Measurements from ENCODE around the gene SLC39A9. TPM values are rescaled to one million over a fixed set of nuclear protein-coding genes. Genes with fewer than 3 reads are reported as not detected.

SLC39A9 gene
- total RNA-seq, 2 experiments from 2014 or later = 86.5 to 91.7 TPM

GRCh38 chr14:69428289-69428998, 30.0 kb downstream of the SLC39A9 start:
- no peak overlapping the region for H3K4me3 ChIP-seq (ENCODE audit: low read depth, low read length, poor library complexity, severe bottlenecking)
- no peak overlapping the region for H3K4me2 ChIP-seq (ENCODE audit: low read length)
- intact Hi-C loops (cut with micrococcal nuclease; ENCODE audit: unreplicated experiment) = no loop called here
- peaks cover 6% of the 10 kb centered on the region; the same call in 1 of the 2 replicates for H3K9me3 ChIP-seq (ENCODE audit: low read length)
- no TSS peak for BruUV-seq (replicated peaks)
- 0 out of 2 replicates have a peak, but pooled peaks cover 6% of the 10 kb centered on the region for H3K79me2 ChIP-seq (ENCODE audit: insufficient read depth, low read depth, low read length)
- ChIA-PET CTCF (ENCODE audit: unreplicated experiment) (no interaction called here), POLR2A (interaction anchor here (0.6 kb wide), 1 partner anchor 15 kb away, joined by 3 read pairs; no protein-coding TSS in a partner anchor)
- no peaks in the 10 kb centered on the region for H3K4me1 ChIP-seq (ENCODE audit: insufficient read depth, low read length, poor library complexity, severe bottlenecking)
- no peak overlapping the region for H3K27ac ChIP-seq (ENCODE audit: low read depth, low read length, poor library complexity, severe bottlenecking)
- no peak overlapping the region for H2AFZ ChIP-seq (ENCODE audit: low read length)
- no peaks in the 10 kb centered on the region for H4K20me1 ChIP-seq (ENCODE audit: insufficient read depth, low read length)
- no peak for TF ChIP-seq EZH2phosphoT487 (IDR thresholded peaks at IDR 0.05; ENCODE audit: borderline replicate concordance, low read depth, low read length)
- TF ChIP-seq CTCF (conservative IDR thresholded peaks at IDR 0.05; ENCODE audit: low read length) = no peak
- no peaks in the 10 kb centered on the region for H3K9me2 ChIP-seq (ENCODE audit: insufficient read depth, low read length)
- peaks cover 58% of the 10 kb centered on the region for H3K36me3 ChIP-seq (ENCODE audit: insufficient read depth, low read length)
- DNase-seq (ENCODE audit: low spot score) = no peak

GRCh38 chr14:69429643-69430042, 31.2 kb downstream of the SLC39A9 start:
- BruUV-seq (replicated peaks) = no TSS peak
- Histone ChIP-seq H3K79me2 (ENCODE audit: insufficient read depth, low read depth, low read length) (peaks cover 12% of the 10 kb centered on the region; the same call in 1 of the 2 replicates), H3K27ac (ENCODE audit: low read depth, low read length, poor library complexity, severe bottlenecking) (no peak overlapping the region), H3K4me1 (ENCODE audit: insufficient read depth, low read length, poor library complexity, severe bottlenecking) (peaks cover 5% of the 10 kb centered on the region), H4K20me1 (ENCODE audit: insufficient read depth, low read length) (no peaks in the 10 kb centered on the region), H3K9me3 (ENCODE audit: low read length) (peaks cover 6% of the 10 kb centered on the region; the same call in 1 of the 2 replicates), H3K9me2 (ENCODE audit: insufficient read depth, low read length) (no peaks in the 10 kb centered on the region), H3K4me3 (ENCODE audit: low read depth, low read length, poor library complexity, severe bottlenecking) (no peak overlapping the region), H2AFZ (ENCODE audit: low read length) (no peak overlapping the region), H3K36me3 (ENCODE audit: insufficient read depth, low read length) (peaks cover 52% of the 10 kb centered on the region), H3K4me2 (ENCODE audit: low read length) (no peak overlapping the region)
- no peak for DNase-seq (ENCODE audit: low spot score)
- TF ChIP-seq CTCF (conservative IDR thresholded peaks at IDR 0.05; ENCODE audit: low read length) (no peak), EZH2phosphoT487 (IDR thresholded peaks at IDR 0.05; ENCODE audit: borderline replicate concordance, low read depth, low read length) (no peak)
- ChIA-PET POLR2A (no interaction called here), CTCF (ENCODE audit: unreplicated experiment) (no interaction called here)
- intact Hi-C loops (cut with micrococcal nuclease; ENCODE audit: unreplicated experiment) = no loop called here

- Histone ChIP-seq H3K27ac (ENCODE audit: low read depth, low read length, poor library complexity, severe bottlenecking) (no peak overlapping the region), H2AFZ (ENCODE audit: low read length) (no peak overlapping the region), H3K9me2 (ENCODE audit: insufficient read depth, low read length) (no peaks in the 10 kb centered on the region), H3K4me2 (ENCODE audit: low read length) (no peak overlapping the region), H3K4me3 (ENCODE audit: low read depth, low read length, poor library complexity, severe bottlenecking) (no peak overlapping the region), H3K4me1 (ENCODE audit: insufficient read depth, low read length, poor library complexity, severe bottlenecking) (peaks cover 11% of the 10 kb centered on the region), H3K9me3 (ENCODE audit: low read length) (peaks cover 6% of the 10 kb centered on the region; the same call in 1 of the 2 replicates), H3K79me2 (ENCODE audit: insufficient read depth, low read depth, low read length) (peaks cover 20% of the 10 kb centered on the region; the same call in 1 of the 2 replicates), H3K36me3 (ENCODE audit: insufficient read depth, low read length) (peaks cover 44% of the 10 kb centered on the region), H4K20me1 (ENCODE audit: insufficient read depth, low read length) (no peaks in the 10 kb centered on the region)
- no TSS peak for BruUV-seq (replicated peaks)
- ChIA-PET POLR2A (interaction anchor here (0.6 to 1.0 kb wide), 2 partner anchors 11 to 254 kb away, joined by 3 read pairs; no protein-coding TSS in a partner anchor), CTCF (ENCODE audit: unreplicated experiment) (no interaction called here)
- no peak for TF ChIP-seq CTCF (conservative IDR thresholded peaks at IDR 0.05; ENCODE audit: low read length)
- TF ChIP-seq EZH2phosphoT487 (IDR thresholded peaks at IDR 0.05; ENCODE audit: borderline replicate concordance, low read depth, low read length) = no peak
- no peak for DNase-seq (ENCODE audit: low spot score)
- intact Hi-C loops (cut with micrococcal nuclease; ENCODE audit: unreplicated experiment) = no loop called here
Observed at GRCh38 chr14:69430306-69430939, 31.9 kb downstream of the SLC39A9 start.

All from OCI-LY7 (cell line).